Ishikawa (cell line): ENCODE measurements around the gene CSE1L.

Source experiments
- CEBPB ChIP-seq: IDR thresholded peaks from 2 replicates; pipeline ENCODE4 v1.6.1; 2012
- CREB1 ChIP-seq: IDR thresholded peaks from 2 replicates; pipeline ENCODE4 v1.6.1; 2012; ENCODE audit warnings: low read depth
- EGR1 ChIP-seq: IDR thresholded peaks from 2 replicates; pipeline ENCODE4 v1.6.1; 2012
- EP300 ChIP-seq: IDR thresholded peaks from 2 replicates; pipeline ENCODE4 v1.6.1; 2012; ENCODE audit warnings: borderline replicate concordance
- FOXM1 ChIP-seq: IDR thresholded peaks from 2 replicates; pipeline ENCODE4 v1.6.1; 2012; ENCODE audit warnings: low read depth, borderline replicate concordance
- NFIC ChIP-seq: IDR thresholded peaks from 2 replicates; pipeline ENCODE4 v1.6.1; 2012
- TAF1 ChIP-seq: IDR thresholded peaks from 2 replicates; pipeline ENCODE4 v1.6.1; 2012; ENCODE audit warnings: low read depth, mild to moderate bottlenecking
- TCF12 ChIP-seq: IDR thresholded peaks from 2 replicates; pipeline ENCODE4 v1.6.1; 2012; ENCODE audit warnings: low read depth
- YY1 ChIP-seq: IDR thresholded peaks from 2 replicates; pipeline ENCODE4 v1.6.1; 2012; ENCODE audit warnings: low read depth
- ZBTB7A ChIP-seq: IDR thresholded peaks from 2 replicates; pipeline ENCODE4 v1.6.1; 2012; ENCODE audit warnings: low read depth
- TF ChIP-seq, protein P1 (sequence below): IDR thresholded peaks from 2 replicates; pipeline ENCODE4 v1.6.1; 2012; ENCODE audit warnings: low read depth, mild to moderate bottlenecking
- TF ChIP-seq, protein P2 (sequence below): IDR thresholded peaks from 2 replicates; pipeline ENCODE4 v1.6.1; 2012
- TF ChIP-seq, protein P3 (sequence below): IDR thresholded peaks from 2 replicates; pipeline ENCODE4 v1.6.1; 2012

DNA sequence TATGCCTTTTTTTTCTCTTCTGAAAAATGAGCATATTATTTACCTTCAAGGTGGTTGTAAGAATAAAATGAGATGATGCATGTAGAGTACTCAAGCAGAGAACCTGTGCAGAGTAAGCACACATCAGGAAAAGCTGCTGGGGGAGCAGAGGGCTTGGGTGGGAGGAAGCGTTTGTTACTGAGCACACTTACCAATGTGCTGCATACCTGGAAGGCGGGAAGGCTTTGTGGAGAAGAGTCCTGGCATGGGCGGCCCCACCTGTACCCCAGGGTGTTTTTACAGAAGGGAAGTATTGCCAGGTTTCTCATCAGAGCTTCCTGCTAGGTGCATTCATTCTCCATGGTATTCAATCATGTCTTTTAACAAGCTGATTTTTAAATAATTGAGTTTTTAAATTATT, 52.9 kb downstream of the CSE1L start:
- TF ChIP-seq, protein P1, sequence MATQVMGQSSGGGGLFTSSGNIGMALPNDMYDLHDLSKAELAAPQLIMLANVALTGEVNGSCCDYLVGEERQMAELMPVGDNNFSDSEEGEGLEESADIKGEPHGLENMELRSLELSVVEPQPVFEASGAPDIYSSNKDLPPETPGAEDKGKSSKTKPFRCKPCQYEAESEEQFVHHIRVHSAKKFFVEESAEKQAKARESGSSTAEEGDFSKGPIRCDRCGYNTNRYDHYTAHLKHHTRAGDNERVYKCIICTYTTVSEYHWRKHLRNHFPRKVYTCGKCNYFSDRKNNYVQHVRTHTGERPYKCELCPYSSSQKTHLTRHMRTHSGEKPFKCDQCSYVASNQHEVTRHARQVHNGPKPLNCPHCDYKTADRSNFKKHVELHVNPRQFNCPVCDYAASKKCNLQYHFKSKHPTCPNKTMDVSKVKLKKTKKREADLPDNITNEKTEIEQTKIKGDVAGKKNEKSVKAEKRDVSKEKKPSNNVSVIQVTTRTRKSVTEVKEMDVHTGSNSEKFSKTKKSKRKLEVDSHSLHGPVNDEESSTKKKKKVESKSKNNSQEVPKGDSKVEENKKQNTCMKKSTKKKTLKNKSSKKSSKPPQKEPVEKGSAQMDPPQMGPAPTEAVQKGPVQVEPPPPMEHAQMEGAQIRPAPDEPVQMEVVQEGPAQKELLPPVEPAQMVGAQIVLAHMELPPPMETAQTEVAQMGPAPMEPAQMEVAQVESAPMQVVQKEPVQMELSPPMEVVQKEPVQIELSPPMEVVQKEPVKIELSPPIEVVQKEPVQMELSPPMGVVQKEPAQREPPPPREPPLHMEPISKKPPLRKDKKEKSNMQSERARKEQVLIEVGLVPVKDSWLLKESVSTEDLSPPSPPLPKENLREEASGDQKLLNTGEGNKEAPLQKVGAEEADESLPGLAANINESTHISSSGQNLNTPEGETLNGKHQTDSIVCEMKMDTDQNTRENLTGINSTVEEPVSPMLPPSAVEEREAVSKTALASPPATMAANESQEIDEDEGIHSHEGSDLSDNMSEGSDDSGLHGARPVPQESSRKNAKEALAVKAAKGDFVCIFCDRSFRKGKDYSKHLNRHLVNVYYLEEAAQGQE = no peak
- no peak for TF ChIP-seq TAF1
- no peak for TF ChIP-seq EP300
- TF ChIP-seq EGR1 = no peak
- no peak for TF ChIP-seq CEBPB
- TF ChIP-seq, protein P2, sequence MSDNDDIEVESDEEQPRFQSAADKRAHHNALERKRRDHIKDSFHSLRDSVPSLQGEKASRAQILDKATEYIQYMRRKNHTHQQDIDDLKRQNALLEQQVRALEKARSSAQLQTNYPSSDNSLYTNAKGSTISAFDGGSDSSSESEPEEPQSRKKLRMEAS = no peak
- no peak for TF ChIP-seq YY1
- no peak for TF ChIP-seq TCF12
- no peak for TF ChIP-seq FOXM1
- TF ChIP-seq NFIC = no peak
- no peak for TF ChIP-seq CREB1
- no peak for TF ChIP-seq ZBTB7A
- TF ChIP-seq, protein P3, sequence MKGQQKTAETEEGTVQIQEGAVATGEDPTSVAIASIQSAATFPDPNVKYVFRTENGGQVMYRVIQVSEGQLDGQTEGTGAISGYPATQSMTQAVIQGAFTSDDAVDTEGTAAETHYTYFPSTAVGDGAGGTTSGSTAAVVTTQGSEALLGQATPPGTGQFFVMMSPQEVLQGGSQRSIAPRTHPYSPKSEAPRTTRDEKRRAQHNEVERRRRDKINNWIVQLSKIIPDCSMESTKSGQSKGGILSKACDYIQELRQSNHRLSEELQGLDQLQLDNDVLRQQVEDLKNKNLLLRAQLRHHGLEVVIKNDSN = no peak
